SHP77 (cell line): ENCODE data around the gene HPN.
"Not testable (repeated sequence)": the region's sequence is repeated elsewhere in the genome, so short reads cannot be mapped to it uniquely, and the experiment has no call there.

Source experiments
- DNase-seq, 2 experiments: peaks; one replicate each; lab custom pipeline; 2025; lab: John Stamatoyannopoulos, UW

Gene HPN

GRCh38 chr19:35027851-35028599 is 13.5 kb upstream of the HPN start:
- DNase-seq = no peak

GRCh38 chr19:35028600-35028885 is 13.0 kb upstream of the HPN start:
- not testable (repeated sequence) for DNase-seq

- not testable (repeated sequence) for DNase-seq
Measured at GRCh38 chr19:35029275-35029736, 12.2 kb upstream of the HPN start.

GRCh38 chr19:35029737-35030256 is 11.7 kb upstream of the HPN start:
- DNase-seq = peak in 1 of 2 experiments; percentile 11

- DNase-seq = peak; percentile 49 to 60
Measured at GRCh38 chr19:35030257-35031071, 11.1 kb upstream of the HPN start, which contains the start of gene SCN1B. Gene SCN1B, plus strand, starts transcription at chr19:35030470. Its CDS starts 351 bp downstream, at chr19:35030821.

- DNase-seq = no peak
Measured at GRCh38 chr19:35031072-35031881, 10.2 kb upstream of the HPN start.

- DNase-seq = no peak
Measured at GRCh38 chr19:35032356-35032865, 9.1 kb upstream of the HPN start.

GRCh38 chr19:35033067-35034004 is 8.2 kb upstream of the HPN start:
- DNase-seq = no peak

- no peak for DNase-seq
Measured at GRCh38 chr19:35034005-35034502, 7.5 kb upstream of the HPN start.

GRCh38 chr19:35034588-35035382 is 6.7 kb upstream of the HPN start:
- DNase-seq = no peak

GRCh38 chr19:35037716-35038622 is 3.6 kb upstream of the HPN start:
- DNase-seq = peak in 1 of 2 experiments; percentile 16

GRCh38 chr19:35038623-35039512 is 2.7 kb upstream of the HPN start:
- peak in 1 of 2 experiments; percentile 26 for DNase-seq

GRCh38 chr19:35039881-35040825 is 1.4 kb upstream of the HPN start:
- no peak for DNase-seq

GRCh38 chr19:35040826-35041547 is 534 bp upstream of the HPN start:
- DNase-seq = peak in 1 of 2 experiments; percentile 47

- no peak for DNase-seq
Measured at GRCh38 chr19:35042056-35042730, 672 bp downstream of the HPN start.
